A549 (cell line): Measurements from ENCODE around the gene NELFB. TPM values are rescaled to one million over a fixed set of nuclear protein-coding genes. Genes with fewer than 3 reads are reported as not detected.
"Not testable (repeated sequence)": the region's sequence is repeated elsewhere in the genome, so short reads cannot be mapped to it uniquely, and the experiment has no call there.

Experiments
- ATAC-seq, 2 experiments: fragments of 200-7000 bp in 1 of 2; fragments of >200 bp in 1 of 2; cut with Nextera tagmentation in 1 of 2; cut with Tn5 transposase in 1 of 2; 3 replicates each; pipeline versions ENCODE4 v1.8.0 to v1.9.1; 2018 to 2020; ENCODE audit warnings: mild to moderate bottlenecking in 1 of 2, moderate library complexity in 1 of 2
- CTCF ChIA-PET: fragments of 300-600 bp; sonication (Branson Sonifier 250); formaldehyde crosslinking; extraction: SDS; loops from one replicate; lab custom pipeline; 2021; ENCODE audit warnings: antibody characterized with exemption, inconsistent platforms; lab: Yijun Ruan, JAX
- POLR2A ChIA-PET: fragments of 350-600 bp; formaldehyde crosslinking; extraction: SDS; loops from one replicate; lab custom pipeline; 2021; ENCODE audit warnings: antibody characterized with exemption, inconsistent platforms; lab: Yijun Ruan, JAX
- DNase-seq, 2 experiments: peaks; one replicate each; pipeline versions ENCODE4 v3.0.0 to v3.0.0-alpha.2; 2011 to 2016; ENCODE audit warnings: low read depth in 1 of 2, low spot score in 1 of 2
- FAIRE-seq: peaks from 2 replicates; lab custom pipeline; 2011; peaks lifted over from hg19 to GRCh38; lab: Jason Lieb, UNC
- H3K27ac ChIP-seq, 2 experiments: fragments of >200 bp; sonication (Bioruptor Twin); formaldehyde crosslinking; 3 replicates each; pipeline ENCODE4 v1.5.1; 2016 to 2017
- H3K4me1 ChIP-seq: fragments of >200 bp; sonication (Bioruptor Twin); formaldehyde crosslinking; 3 replicates; pipeline ENCODE4 v1.6.1; 2016
- H3K4me2 ChIP-seq: fragments of >200 bp; sonication (Bioruptor Twin); formaldehyde crosslinking; 3 replicates; pipeline ENCODE4 v1.6.1; 2016
- H3K4me3 ChIP-seq: fragments of >200 bp; sonication (Bioruptor Twin); formaldehyde crosslinking; 3 replicates; pipeline ENCODE4 v1.5.1; 2016
- H3K9me3 ChIP-seq: fragments of >200 bp; sonication (Bioruptor Twin); formaldehyde crosslinking; 3 replicates; pipeline ENCODE4 v1.6.1; 2016
- BCL3 ChIP-seq: fragments of >200 bp; sonication (Bioruptor Twin); formaldehyde crosslinking; IDR thresholded peaks from 3 replicates; pipeline ENCODE4 v1.6.1; 2016
- CBX2 ChIP-seq: fragments of 200-600 bp; sonication (generic); IDR thresholded peaks from 2 replicates; pipeline ENCODE4 v1.6.1; 2016; ENCODE audit warnings: low read depth, mild to moderate bottlenecking, borderline replicate concordance
- CHD2 ChIP-seq: fragments of 150-350 bp; IDR thresholded peaks from 2 replicates; pipeline ENCODE4 v1.6.1; 2014; ENCODE audit warnings: low read length; ENCODE audit not compliant: partially characterized antibody
- EHF ChIP-seq: fragments of 250-450 bp; sonication (Bioruptor Pico); IDR thresholded peaks from 2 replicates; pipeline ENCODE4 v1.5.0; 2020; ENCODE audit warnings: mild to moderate bottlenecking
- ESRRA ChIP-seq: fragments of 150-350 bp; IDR thresholded peaks from 2 replicates; pipeline ENCODE4 v1.6.1; 2014; ENCODE audit warnings: mild to moderate bottlenecking, low read length, borderline replicate concordance
- FOSB ChIP-seq: fragments of 250-450 bp; sonication (Bioruptor Pico); IDR thresholded peaks from 2 replicates; pipeline ENCODE4 v1.5.0; 2020; ENCODE audit warnings: mild to moderate bottlenecking, moderate library complexity
- FOSL2 ChIP-seq, 2 experiments: fragments of 450-650 bp in 1 of 2; fragments of >200 bp in 1 of 2; sonication (Bioruptor Twin) in 1 of 2; formaldehyde crosslinking; IDR thresholded peaks; 2 replicates each; pipeline versions ENCODE4 v1.5.0 to v1.6.1; 2016 to 2020; ENCODE audit warnings: mild to moderate bottlenecking in 1 of 2, moderate library complexity in 1 of 2
- FOXS1 ChIP-seq: fragments of 250-450 bp; sonication (Bioruptor Pico); IDR thresholded peaks from 2 replicates; pipeline ENCODE4 v1.5.0; 2020; ENCODE audit warnings: mild to moderate bottlenecking, moderate library complexity
- GATA3 ChIP-seq: IDR thresholded peaks from 2 replicates; pipeline ENCODE4 v1.6.1; 2012; ENCODE audit warnings: borderline replicate concordance
- HDAC2 ChIP-seq: fragments of 200-600 bp; sonication (generic); IDR thresholded peaks from 2 replicates; pipeline ENCODE4 v1.6.1; 2016
- HES2 ChIP-seq: fragments of >200 bp; sonication (Bioruptor Twin); formaldehyde crosslinking; IDR thresholded peaks from 2 replicates; pipeline ENCODE4 v1.6.1; 2016
- HEYL ChIP-seq: fragments of 250-450 bp; sonication (Bioruptor Pico); IDR thresholded peaks from 2 replicates; pipeline ENCODE4 v1.8.0; 2021; ENCODE audit warnings: mild to moderate bottlenecking, moderate library complexity
- JUN ChIP-seq, 2 experiments: fragments of >200 bp; sonication (Bioruptor Twin); formaldehyde crosslinking; IDR thresholded peaks; 2 replicates in 1 of 2; 3 replicates in 1 of 2; pipeline ENCODE4 v1.6.1; 2016 to 2017
- JUNB ChIP-seq: fragments of >200 bp; sonication (Bioruptor Twin); formaldehyde crosslinking; IDR thresholded peaks from 2 replicates; pipeline ENCODE4 v1.6.1; 2016
- NR3C1 ChIP-seq: fragments of >200 bp; sonication (Bioruptor Twin); formaldehyde crosslinking; IDR thresholded peaks from 3 replicates; pipeline ENCODE4 v1.6.1; 2017
- PHF8 ChIP-seq: fragments of 200-600 bp; sonication (generic); IDR thresholded peaks from 2 replicates; pipeline ENCODE4 v1.6.1; 2016; ENCODE audit warnings: low read depth, mild to moderate bottlenecking, antibody characterized with exemption, moderate library complexity, borderline replicate concordance
- RARB ChIP-seq: fragments of 250-450 bp; sonication (Bioruptor Pico); IDR thresholded peaks from 2 replicates; pipeline ENCODE4 v1.8.0; 2021; ENCODE audit warnings: mild to moderate bottlenecking, moderate library complexity
- REST ChIP-seq: fragments of 200-600 bp; sonication (generic); IDR thresholded peaks from 2 replicates; pipeline ENCODE4 v1.6.1; 2016; ENCODE audit warnings: antibody characterized with exemption, mild to moderate bottlenecking, moderate library complexity
- RFX5 ChIP-seq: fragments of 450-650 bp; IDR thresholded peaks from 2 replicates; pipeline ENCODE4 v1.7.1; 2014; ENCODE audit warnings: antibody characterized with exemption, mild to moderate bottlenecking, moderate library complexity
- RNF2 ChIP-seq: fragments of 200-600 bp; sonication (generic); IDR thresholded peaks from 2 replicates; pipeline ENCODE4 v1.6.1; 2016; ENCODE audit warnings: low read depth, mild to moderate bottlenecking, antibody characterized with exemption, moderate library complexity, borderline replicate concordance
- TFCP2L1 ChIP-seq: fragments of 250-450 bp; sonication (Bioruptor Pico); IDR thresholded peaks from 2 replicates; pipeline ENCODE4 v1.5.0; 2021; ENCODE audit warnings: mild to moderate bottlenecking
- ZNF302 ChIP-seq: fragments of 250-450 bp; sonication (Bioruptor Pico); IDR thresholded peaks from 2 replicates; pipeline ENCODE4 v1.9.0; 2021; ENCODE audit warnings: inconsistent platforms, mild to moderate bottlenecking, moderate library complexity
- ZSCAN20 ChIP-seq: fragments of 250-450 bp; sonication (Bioruptor Pico); IDR thresholded peaks from 2 replicates; pipeline ENCODE4 v1.8.0; 2022; ENCODE audit warnings: mild to moderate bottlenecking, moderate library complexity
- WGBS: methylation state at CpG from one replicate; pipeline ENCODE4 v1.1.6; 2017; ENCODE audit errors: missing lambda C conversion rate; 5-methylcytosine and 5-hydroxymethylcytosine counted together
- polyA plus RNA-seq, 4 experiments: library from polyadenylated mRNA; depleted of rRNA in 3 of 4; stranded (reverse); fragments of >200 nt; fragmentation: RNase III in 1 of 4; extraction: RNeasy Plus Mini Kit Qiagen cat#74134 plus additional on column Dnase treatment in 1 of 4; gene quantifications; 2 replicates in 3 of 4; 3 replicates in 1 of 4; pipeline ENCODE4 v1.2.3, GENCODE V29; 2011 to 2017
- TF ChIP-seq, protein P1 (sequence below): IDR thresholded peaks from 2 replicates; pipeline ENCODE4 v1.6.1; 2012

NELFB gene
- polyA plus RNA-seq, 2 of the 4 experiments (the other 2 are of a cell fraction) = 31.8 to 45.3 TPM

- no peaks in the 10 kb centered on the region for H3K9me3 ChIP-seq
- WGBS = 3% methylated on average over 28 of the region's 83 CpGs
- DNase-seq (no peak), ATAC-seq (peak in 1 of 2 experiments; percentile 1; a peak in 1 of 6 replicates), FAIRE-seq (no peak)
- peak overlapping the region; percentile 98 for H3K4me2 ChIP-seq
- TF ChIP-seq HEYL (CRISPR knock-in tag) (no peak), FOSB (CRISPR knock-in tag) (no peak), FOSL2 (IDR thresholded peaks at IDR 0.05) (peak; percentile 42; the same call in 1 of the 2 replicates), FOSL2 (CRISPR knock-in tag; IDR thresholded peaks at IDR 0.05) (peak; percentile 50), TFCP2L1 (CRISPR knock-in tag) (no peak), EHF (CRISPR knock-in tag) (no peak), HDAC2 (no peak), CBX2 (no peak), JUN (IDR thresholded peaks at IDR 0.05) (peak in 1 of 2 experiments; percentile 78; a peak in 3 of 5 replicates), BCL3 (0 out of 3 replicates have a peak, but pooled peaks have one; percentile 46), ESRRA (no peak), RARB (no peak)
- peak overlapping the region; percentile 91 for H3K4me3 ChIP-seq
- ChIA-PET POLR2A (interaction anchor here (0.6 to 3.3 kb wide), 21 partner anchors 8 to 407 kb away, joined by 3 to 97 read pairs (median 9); partner anchors contain the start of genes ANAPC2, DPP7, MAN1B1 and NELFB), CTCF (interaction anchor here (1.0 to 13.1 kb wide), 9 partner anchors 8 to 212 kb away, joined by 3 to 236 read pairs (median 3); partner anchors contain the start of genes CYSRT1, NELFB, NRARP and RNF208)
- H3K27ac ChIP-seq = peak overlapping the region; percentile 98 to 99
- H3K4me1 ChIP-seq = peaks cover 48% of the 10 kb centered on the region
Observed at GRCh38 chr9:137241490-137242268, 13.4 kb upstream of the NELFB start.

DNA sequence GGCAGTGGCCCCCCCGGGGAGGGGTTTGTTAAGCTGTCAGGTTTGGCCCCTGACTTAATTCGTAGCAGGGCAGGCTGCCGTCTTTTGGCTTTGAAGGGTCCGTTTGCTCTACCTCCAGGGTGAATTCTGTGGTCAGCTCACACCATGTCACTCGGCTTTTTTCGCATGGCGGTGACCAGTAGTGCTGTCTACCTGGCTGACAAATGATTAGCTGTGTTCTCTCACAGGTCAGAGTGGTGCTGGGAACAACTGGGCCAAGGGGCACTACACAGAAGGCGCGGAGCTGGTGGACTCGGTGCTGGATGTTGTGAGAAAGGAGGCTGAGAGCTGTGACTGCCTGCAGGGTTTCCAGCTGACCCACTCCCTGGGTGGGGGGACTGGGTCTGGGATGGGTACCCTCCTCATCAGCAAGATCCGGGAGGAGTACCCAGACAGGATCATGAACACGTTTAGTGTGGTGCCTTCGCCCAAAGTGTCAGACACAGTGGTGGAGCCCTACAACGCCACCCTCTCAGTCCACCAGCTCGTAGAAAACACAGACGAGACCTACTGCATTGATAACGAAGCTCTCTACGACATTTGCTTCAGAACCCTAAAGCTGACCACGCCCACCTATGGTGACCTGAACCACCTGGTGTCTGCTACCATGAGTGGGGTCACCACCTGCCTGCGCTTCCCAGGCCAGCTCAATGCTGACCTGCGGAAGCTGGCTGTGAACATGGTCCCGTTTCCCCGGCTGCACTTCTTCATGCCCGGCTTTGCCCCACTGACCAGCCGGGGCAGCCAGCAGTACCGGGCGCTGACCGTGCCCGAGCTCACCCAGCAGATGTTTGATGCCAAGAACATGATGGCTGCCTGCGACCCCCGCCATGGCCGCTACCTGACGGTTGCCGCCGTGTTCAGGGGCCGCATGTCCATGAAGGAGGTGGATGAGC, 12.6 kb upstream of the NELFB start:
- WGBS = 61% methylated on average over 25 of the region's 36 CpGs
- ChIA-PET POLR2A (interaction anchor here (0.6 to 3.3 kb wide), 6 partner anchors 12 to 408 kb away, joined by 3 to 97 read pairs (median 4); partner anchors contain the start of genes MAN1B1 and NELFB), CTCF (interaction anchor here (0.6 to 13.1 kb wide), 6 partner anchors 18 to 208 kb away, joined by 3 to 236 read pairs (median 3); partner anchors contain the start of genes CYSRT1, NELFB and TOR4A)
- FAIRE-seq (no peak), DNase-seq (no peak), ATAC-seq (no peak)
- H3K27ac ChIP-seq = peak overlapping the region; percentile 98 to 99
- peaks cover 39% of the 10 kb centered on the region for H3K4me1 ChIP-seq
- TF ChIP-seq NR3C1 (no peak), JUNB (no peak), CBX2 (no peak), HDAC2 (no peak), ZNF302 (no peak), HES2 (no peak), GATA3 (no peak), RFX5 (no peak), REST (no peak), CHD2 (no peak), FOXS1 (no peak), ZSCAN20 (CRISPR knock-in tag) (no peak), RNF2 (no peak), PHF8 (no peak)
- TF ChIP-seq, protein P1, sequence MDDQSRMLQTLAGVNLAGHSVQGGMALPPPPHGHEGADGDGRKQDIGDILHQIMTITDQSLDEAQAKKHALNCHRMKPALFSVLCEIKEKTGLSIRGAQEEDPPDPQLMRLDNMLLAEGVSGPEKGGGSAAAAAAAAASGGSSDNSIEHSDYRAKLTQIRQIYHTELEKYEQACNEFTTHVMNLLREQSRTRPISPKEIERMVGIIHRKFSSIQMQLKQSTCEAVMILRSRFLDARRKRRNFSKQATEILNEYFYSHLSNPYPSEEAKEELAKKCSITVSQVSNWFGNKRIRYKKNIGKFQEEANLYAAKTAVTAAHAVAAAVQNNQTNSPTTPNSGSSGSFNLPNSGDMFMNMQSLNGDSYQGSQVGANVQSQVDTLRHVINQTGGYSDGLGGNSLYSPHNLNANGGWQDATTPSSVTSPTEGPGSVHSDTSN = no peak
- H3K4me2 ChIP-seq = peak overlapping the region; percentile 98
- H3K9me3 ChIP-seq = no peaks in the 10 kb centered on the region
- peak overlapping the region; percentile 91 for H3K4me3 ChIP-seq

- H3K27ac ChIP-seq, H3K9me3 ChIP-seq, FAIRE-seq, DNase-seq, ATAC-seq: not testable (repeated sequence)
- CTCF ChIA-PET = interaction anchor here (0.6 to 13.1 kb wide), 4 partner anchors 18 to 209 kb away, joined by 3 to 236 read pairs (median 3); partner anchors contain the start of genes CYSRT1, NELFB and TOR4A
- 86% methylated on average over 13 of the region's 18 CpGs for WGBS
- Histone ChIP-seq H3K4me1 (peaks cover 32% of the 10 kb centered on the region), H3K4me3 (0 out of 3 replicates have a peak overlapping the region, but pooled peaks have one; percentile 8), H3K4me2 (peak overlapping the region; percentile 98)
- POLR2A ChIA-PET = interaction anchor here (0.6 to 3.3 kb wide), 3 partner anchors 12 to 130 kb away, joined by 4 to 97 read pairs (median 7); partner anchors contain the start of gene NELFB
Observed at GRCh38 chr9:137243266-137243625, 11.9 kb upstream of the NELFB start.
